ENCODE data around the gene DNAH9.

DNAH9 gene

DNA sequence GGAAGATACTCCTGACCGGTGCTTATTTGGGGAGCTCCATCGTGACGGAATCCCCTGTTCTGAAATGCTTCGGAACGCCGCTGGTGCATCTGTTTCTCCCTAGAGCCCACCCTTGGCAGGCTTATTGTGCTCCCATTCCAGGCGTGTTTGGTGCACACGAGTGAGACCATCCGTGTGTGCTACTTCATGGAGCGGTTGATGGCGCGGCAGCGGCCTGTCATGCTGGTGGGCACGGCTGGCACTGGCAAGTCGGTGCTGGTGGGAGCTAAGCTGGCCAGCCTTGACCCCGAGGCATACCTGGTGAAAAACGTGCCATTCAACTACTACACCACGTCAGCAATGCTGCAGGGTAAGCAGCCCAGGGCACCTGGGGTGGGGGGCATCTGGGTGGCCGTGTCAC lies 170.7 kb downstream of the DNAH9 start:
- DNase-seq (ENCODE audit: low read depth): no peak

DNA sequence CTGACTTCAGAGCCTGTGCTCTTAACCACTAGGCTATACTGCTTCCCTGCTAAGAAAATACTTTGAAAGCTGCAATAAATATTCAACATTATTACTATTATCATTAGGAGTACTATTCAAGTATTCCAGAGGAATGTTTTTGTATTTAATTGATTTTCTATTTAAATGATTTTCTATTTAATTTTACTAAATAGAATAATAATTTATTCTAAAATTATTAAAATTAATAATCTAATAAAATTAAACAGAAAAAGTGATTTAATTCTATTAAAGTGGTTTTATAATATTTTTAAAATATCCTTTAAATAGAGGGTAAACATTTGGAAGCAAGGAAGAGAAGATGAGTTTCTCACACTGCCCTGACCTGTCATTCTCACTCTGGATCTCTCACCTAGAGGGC lies 173.8 kb downstream of the DNAH9 start:
- no peak for DNase-seq (ENCODE audit: low read depth)

DNA sequence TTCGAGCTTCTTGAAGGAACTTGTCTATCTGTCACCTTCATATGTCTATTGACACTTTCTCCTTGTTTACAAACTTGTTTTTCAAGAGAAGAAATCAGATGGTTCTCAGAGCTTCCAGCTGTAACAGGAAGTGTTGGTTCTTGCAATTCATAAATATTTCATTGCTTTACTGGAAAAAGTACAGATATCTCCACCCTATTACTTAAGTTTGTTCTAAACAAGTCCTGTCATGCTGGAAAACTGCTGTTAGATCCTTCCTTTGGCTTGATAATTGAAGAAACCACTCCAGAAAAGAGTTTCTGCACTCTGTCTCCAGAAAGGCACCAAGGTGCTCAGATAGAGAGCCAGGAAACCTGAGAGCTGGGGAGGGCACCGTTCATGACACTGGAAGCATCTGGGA lies 181.6 kb downstream of the DNAH9 start:
- DNase-seq (ENCODE audit: low read depth): no peak

DNA sequence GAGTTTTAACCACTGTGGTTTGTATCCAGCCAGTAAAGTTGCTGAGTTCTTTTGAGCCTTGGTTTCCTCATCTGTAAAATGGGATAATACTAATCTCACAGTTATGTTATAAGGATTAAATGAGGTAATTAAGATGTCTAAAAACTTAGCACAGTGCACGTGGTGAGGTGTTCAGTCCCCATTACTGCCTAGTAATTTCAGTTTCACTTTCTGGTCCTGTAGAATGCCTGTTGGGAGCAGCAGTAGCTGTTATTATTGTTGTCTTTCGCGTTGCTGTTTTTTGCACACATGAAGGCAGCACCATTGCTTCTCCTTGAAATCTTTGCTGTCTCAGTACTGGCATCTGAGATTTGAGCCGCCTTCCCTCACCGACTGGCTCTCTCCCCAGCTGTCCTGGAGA lies 182.4 kb downstream of the DNAH9 start:
- DNase-seq (ENCODE audit: low read depth): no peak

DNA sequence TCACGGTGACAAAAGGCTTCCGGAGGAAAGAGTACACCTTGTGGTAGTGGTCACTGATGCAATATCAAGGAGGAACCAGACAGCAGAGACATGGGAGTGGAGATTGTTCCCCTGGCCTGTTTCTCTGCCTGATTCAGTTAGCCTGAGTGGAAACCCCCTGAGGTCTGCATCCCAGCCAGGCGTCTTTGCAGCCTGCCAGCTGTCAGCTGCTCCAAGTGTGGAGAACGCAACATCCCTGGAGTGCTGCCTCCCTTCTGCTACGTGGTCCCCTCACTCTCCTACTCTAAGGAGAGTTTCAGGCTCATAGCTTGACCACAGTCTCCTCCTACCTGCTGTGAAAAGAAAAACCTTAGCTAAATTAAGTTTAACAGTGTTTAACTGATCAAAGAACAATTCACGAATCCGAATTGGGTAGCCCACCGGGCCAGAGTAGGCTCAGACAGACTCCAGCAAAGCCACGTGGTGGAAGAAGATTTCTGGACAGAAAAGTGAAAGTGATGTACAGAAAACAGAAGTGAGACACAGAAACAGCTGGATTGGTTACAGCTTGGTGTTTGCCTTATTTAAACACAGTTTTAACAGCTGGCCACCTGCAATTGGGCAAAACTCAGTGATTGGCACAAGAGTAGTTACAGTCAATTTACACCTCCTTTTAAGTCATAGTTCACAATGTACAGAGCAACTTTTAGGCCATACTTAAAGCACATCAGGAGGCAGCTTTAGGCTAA lies 188.6 kb downstream of the DNAH9 start:
- DNase-seq (ENCODE audit: low read depth): no peak

DNA sequence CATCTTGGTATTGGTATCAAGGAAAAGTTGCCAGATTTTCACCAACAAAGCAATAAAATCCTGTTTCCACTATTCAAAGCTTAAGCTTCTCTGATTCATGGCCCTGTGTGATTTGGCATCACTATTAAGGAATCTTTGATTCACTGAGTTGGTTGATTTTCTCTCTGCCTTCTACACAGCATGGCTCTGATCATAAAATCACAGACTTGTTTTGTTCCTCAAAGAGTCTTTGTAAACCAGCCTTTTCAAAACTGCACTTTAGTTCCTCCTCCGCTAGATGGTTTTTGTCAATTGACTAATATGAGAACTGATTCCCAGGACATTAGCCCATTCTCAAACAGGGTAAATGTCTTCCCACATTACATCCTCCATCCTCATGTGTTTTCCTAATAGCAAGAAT lies 197.6 kb downstream of the DNAH9 start:
- DNase-seq (ENCODE audit: low read depth): no peak

DNA sequence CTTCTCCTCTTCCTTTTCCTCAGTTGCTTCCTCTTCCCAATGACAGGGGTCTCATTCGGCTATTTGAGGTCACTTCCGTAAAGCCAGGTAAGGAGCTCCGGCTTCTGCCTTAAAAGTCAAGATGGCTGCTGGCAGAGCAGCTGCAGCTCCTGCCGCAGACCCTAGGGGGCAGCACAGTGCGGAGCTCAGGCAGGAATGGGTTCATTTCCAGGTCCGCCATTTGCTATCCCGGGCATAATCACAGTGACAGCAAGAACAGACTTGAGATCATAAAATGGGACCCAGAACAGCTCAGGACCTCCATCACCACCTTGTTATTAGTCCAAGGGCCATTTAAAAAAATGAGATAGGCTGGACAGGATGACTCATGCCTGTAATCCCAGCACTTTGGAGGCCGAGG lies 199.5 kb downstream of the DNAH9 start:
- no peak for DNase-seq (ENCODE audit: low read depth)

DNA sequence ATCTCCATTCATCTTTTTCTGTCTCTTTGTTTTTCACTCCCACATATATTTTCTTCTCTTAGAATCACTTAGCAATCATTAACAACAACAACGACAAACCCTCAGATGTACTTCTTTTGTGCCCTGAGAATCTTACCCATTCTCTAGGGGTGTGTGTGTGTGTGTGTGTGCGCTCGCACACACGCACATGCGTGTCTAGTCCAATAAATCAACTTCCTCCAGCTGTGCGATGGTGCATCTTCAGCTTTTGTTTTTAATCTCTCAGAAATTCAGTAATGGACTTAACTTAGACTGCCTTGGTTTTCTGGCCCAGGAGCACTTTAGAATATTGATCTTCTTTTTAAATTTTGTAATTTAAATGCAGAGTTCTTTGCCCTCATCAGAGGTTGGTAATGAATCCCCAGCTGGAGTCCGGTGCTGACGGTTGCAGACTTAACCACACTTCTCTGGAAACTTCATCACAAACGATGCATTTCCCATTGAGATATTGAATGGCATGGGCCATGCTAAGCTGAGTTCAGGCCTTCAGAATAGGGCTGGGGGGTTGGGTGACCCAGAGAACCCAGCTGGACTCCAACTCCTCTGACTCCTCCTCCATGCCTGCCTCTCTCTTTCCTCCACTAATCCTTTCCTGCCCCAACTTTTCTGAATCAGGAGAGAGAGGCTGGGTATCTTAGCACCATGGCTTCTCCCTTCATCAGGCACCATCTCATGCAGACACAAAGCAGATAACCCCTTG lies 205.1 kb downstream of the DNAH9 start:
- DNase-seq (ENCODE audit: low read depth): no peak

DNA sequence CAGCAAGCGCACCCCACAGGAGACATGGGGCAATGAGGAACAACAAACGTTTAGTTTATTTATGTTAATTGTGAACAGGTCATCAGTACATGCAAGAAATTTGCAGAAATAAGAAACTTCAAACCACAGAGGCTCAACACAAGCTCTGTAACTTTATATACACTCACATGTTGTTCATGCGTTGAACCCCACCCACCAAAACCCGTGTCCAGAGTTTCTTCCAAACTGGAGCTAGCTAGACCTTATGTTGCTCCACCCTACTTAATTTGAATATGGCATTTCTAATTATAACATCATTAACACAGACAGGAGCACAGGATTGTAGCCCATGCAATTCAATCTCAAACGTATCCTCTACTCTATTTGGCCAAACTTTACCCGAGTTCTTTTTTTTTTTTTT lies 206.9 kb downstream of the DNAH9 start:
- DNase-seq (ENCODE audit: low read depth): no peak

DNA sequence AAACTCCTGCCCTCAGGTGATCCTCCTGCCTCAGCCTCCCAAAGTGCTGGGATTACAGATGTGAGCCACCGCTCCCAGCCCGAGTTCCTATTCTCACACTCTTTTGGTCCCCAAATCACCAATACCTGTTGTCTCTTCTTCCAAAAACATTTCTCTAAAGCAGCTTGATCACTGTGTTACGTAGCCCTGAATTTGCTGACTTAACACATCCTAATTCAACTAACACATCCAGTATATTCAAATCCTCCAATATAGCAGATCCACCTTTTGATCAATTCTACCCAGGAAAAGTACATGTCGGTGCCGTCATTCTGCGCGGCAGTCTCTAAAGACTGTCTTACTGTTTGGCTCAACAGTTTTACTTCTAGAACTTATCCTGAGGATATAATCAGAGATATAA lies 207.7 kb downstream of the DNAH9 start:
- DNase-seq (ENCODE audit: low read depth): no peak

DNA sequence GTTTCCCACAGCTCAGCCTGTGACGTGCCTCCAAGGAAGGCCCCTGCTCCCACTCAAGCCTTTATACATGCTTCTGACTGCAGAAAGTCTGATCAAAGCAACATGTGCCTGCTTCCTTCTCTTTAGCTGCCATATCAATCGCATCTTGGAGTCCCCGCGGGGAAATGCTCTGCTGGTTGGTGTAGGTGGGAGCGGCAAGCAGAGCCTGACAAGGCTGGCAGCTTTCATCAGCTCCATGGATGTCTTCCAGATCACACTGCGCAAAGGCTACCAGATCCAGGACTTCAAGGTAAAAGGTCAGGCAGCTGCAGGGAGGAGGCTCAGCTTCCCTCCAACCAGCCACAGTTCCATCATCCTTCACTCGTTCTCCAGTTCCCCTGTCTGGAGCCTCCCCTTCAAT lies 209.3 kb downstream of the DNAH9 start:
- DNase-seq (ENCODE audit: low read depth): no peak

DNA sequence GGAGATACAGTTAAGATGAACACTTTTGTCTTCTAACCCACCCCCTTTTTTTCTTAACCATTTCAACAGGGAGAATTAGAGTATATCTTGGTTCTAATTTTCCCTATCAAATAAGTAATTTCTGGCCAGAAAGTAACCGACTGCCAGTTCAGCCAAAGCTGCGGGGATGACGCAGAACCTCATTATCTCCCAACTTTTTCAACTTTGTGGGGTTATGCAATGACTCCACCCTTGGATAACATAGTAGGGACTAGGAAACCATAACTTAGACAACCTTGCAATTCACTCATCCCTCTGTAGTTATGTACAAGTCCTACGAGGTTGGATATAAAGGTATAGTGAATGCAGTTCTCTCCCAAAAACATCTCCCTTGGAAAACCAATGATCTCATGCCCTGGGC lies 215.0 kb downstream of the DNAH9 start:
- DNase-seq (ENCODE audit: low read depth): no peak

DNA sequence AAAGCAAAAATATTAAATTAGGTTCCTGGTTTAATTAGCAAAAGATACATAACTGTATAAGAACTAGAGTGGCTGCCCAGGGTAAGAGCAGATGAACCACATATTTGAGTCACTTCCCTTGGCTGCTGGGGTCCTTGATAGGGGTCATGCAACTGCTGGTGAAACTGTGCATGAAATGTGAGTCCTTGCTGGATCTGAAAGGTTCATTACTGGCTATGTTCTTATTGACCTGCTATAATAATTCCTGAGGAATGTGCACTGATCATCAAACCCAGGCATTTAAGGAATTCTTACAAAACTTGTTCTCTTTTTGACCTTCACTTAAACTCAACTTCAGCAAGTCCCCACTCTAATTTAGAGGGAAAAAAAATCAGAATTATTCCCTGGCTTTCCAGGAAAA lies 215.6 kb downstream of the DNAH9 start:
- no peak for DNase-seq (ENCODE audit: low read depth)

DNA sequence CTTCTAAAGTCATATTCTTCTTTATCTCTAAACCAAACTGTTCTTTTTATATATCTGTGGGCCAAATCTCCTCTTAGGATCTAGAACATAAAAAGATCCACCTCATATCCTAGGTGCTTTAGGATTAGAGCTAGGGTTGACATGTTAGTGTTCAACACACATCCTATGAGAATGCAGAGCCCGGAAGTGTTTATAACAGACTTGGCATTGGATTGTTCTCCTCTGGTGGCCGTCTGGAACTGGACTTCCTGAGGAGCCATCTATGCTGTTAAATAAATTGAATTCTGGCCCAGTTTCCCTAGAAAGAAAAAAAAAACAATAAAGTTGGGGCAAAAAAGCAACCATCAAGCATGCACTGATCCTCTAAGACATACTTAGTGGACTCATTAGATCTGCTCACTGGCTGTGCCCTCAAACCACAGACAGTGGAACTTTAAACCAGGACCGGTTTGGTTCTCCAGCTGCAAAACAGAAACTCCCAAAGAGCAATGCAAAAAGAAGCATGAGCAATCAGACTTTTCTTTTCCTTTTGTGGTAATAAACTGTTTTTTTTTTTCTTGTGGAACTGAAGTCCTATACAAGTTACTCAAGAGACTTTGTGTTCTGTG lies 216.5 kb downstream of the DNAH9 start:
- DNase-seq (ENCODE audit: low read depth): no peak

DNA sequence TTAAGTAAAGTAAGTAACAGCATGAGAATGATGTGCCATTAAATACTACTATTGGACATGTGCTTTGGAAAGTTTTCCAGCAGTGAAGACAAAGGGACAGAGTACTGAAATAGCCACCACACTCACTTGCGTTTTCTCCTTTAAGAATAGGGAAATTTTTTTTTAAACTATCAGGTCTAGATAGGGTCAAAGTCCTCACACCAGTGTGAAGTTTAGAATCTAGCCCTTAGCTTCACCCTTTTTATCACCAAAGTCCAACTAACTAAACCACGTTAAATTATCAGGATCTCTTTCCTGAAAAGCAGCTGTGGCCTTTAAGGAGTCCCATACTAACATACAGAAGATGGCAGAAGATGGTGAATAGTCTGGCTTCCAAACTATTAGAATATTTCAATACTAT lies 218.1 kb downstream of the DNAH9 start:
- DNase-seq (ENCODE audit: low read depth): no peak

DNA sequence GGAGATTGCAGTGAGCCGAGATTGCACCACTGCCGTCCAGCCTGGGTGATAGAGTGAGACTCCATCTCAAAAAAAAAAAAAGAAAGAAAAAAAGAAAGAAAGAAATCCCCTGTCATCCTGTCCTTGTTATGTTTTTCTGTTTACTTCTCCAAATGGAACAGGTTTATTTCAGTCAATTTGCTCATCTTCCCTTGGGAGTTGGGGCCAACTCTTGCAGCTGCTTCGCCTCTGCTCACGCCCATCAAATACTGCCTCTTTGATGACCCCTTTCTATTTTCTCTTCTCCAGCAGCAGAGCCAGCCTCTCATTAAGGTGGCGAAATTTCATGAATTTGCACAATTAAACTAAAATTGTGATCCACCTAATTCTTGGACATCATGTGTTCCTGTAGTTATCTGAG lies 225.6 kb downstream of the DNAH9 start:
- no peak for DNase-seq (ENCODE audit: low read depth)

DNA sequence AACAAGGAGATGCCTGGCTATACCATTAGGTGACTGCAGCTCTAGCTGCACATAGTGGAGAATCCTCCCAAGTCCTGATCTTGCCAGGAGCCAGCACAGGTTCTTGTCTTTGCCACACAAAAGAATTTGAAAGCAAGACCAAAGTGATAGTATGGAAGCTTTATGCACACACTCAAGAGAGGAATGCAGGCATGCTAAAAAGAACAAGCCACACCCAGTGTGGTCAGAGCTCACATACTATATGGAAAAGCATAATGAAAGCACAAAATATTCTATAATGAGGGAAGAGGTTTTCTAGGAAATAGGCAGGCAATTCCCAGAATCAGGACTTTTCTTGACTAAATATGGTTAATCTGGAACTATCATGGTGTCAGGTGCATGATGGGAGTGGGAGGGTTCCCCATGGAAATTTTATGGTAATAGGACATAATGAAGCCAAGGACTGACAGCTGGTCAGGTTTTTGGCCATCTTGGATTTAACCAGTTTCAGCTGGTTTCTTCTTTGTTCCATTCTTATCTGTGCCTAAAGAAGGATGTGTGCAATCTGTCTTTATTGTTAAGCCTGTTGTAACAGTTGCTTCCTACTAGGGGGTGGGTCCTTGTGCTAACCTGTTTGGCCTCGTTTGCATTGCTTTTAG lies 227.4 kb downstream of the DNAH9 start:
- no peak for DNase-seq (ENCODE audit: low read depth)

DNA sequence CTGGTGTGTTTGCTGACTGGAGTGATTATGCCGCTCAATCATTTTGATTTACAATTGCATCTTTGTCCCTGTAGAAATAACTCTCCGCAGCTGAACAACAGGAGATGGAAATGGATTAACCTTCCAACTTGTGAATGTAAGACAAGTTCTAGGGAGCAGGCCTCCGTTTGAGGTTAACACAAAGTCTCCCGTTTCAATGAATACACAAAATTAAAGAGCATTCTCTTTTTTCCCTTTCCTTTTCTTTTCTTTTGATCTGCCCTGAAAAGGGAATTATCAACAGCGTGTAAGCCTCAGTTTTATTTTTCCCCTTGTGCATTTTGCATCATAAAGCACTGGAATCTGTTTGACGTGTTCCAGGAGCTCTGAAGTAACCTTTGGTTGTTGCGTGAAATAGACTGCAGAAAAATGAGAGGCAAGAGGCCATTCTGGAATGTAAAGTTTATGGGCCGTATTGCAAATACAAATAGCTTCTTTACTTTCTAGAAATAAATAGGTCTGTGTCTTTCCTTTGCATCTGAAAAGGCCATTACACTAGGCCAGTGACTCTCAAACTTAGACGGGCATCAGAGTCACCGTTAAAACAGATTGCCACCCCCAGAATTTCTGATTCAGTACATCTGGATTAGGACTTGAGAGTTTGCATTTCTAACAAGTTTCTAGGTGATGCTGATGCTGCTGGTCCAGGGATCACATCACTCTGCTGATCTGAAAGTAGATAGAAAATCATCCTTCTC lies 234.3 kb downstream of the DNAH9 start:
- DNase-seq (ENCODE audit: low read depth): no peak

DNA sequence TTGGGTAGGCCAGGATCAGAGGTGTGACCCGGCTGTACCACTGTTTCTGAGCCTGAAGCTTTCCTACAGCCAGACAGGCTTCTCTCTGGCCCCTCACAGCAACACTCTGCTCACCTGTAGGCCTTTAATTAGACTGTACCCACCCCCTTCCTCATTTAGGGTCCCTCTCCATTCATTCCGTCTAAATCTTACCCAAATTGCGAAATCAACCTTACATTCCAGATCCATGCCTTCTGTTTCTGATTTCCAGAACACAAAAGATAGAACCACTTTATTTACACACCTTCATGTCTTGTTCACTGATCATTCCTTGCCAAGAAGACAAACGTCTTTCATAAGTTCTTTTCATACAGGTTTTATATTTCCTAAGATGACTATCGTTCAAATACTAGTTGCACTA lies 238.2 kb downstream of the DNAH9 start:
- DNase-seq (ENCODE audit: low read depth): no peak

DNA sequence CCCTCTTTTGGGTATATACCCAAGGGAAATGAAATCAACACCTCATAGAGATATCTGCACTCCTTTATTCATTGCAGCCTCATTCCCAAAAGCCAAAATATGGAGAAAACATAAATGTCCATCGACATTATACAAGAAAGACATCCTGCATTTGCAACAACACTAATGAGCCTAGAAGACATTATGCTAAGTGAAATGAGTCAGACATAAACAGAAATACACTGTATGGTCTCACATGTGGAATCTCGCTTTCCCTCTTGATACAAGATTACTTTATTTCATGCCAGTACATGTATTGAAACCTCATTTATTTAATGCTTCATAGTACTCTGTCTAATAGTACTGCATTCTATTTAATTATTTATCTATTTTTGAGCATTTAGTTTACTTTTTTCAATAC lies 241.8 kb downstream of the DNAH9 start:
- no peak for DNase-seq (ENCODE audit: low read depth)

DNA sequence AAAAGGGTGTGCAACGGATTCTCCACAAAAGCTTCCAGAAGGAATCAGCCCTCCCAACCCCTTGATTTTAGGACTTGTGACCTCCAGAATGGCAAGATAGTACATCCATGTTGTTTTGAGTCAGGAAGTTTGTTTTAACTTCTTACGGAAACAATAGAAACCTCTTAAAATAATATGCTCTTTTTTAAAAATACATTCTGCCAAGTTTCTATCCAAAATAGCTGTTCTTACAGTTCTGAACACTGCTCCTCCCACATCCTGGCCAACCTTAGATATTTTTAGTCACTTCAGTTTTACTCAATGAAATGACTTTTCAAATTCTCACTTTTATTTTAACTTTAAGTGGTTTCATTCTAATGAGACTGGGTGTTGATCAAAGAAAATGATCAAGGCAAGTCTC lies 242.6 kb downstream of the DNAH9 start:
- no peak for DNase-seq (ENCODE audit: low read depth)

DNA sequence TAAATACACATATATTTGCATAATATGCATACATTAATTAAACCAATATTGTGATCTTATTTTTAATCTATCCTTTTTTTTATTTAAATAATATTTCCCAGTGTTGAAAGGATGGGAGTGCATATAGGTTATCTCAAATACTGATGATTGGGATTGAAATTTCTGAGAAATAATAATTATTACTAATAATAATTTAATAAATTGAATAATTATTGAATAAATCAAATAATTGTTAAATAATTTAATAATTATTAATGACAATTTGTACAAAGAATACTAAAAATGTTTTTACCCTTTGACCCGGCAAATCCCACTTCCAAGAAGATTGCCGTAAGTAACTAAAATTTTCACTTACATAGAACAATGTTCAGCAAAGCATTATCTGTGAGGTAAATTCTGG lies 250.1 kb downstream of the DNAH9 start:
- no peak for DNase-seq (ENCODE audit: low read depth)
